ENCODE measurements around the gene KHDRBS1. TPM values are rescaled to one million over a fixed set of nuclear protein-coding genes. Genes with fewer than 3 reads are reported as not detected.

Gene KHDRBS1
- total and polyA plus RNA-seq, 8 donors, result 21.4 to 99.9 (median 59.0) TPM

GRCh38 chr1:32007591-32007940 lies 6.1 kb upstream of the KHDRBS1 start:
- Histone ChIP-seq H3K9me3 (no peaks in the 10 kb centered on the region), H3K4me1 (peaks cover 0 to 2% (median under 1%) of the 10 kb centered on the region in 4 donors), H3K36me3 (no peaks in the 10 kb centered on the region), H3K27me3 (no peaks in the 10 kb centered on the region), H3K4me3 (no peak overlapping the region), H3K27ac (no peak overlapping the region)
- DNase-seq, result no peak
- WGBS, 5 donors, result 78 to 90% (median 83%) methylated on average over 1 of the region's 1 CpG
- no peak for TF ChIP-seq POLR2AphosphoS5 (IDR thresholded peaks at IDR 0.05)
- intact Hi-C loops (cut with DNase I; ENCODE audit: low total_unique reads), result no loop called here

DNA sequence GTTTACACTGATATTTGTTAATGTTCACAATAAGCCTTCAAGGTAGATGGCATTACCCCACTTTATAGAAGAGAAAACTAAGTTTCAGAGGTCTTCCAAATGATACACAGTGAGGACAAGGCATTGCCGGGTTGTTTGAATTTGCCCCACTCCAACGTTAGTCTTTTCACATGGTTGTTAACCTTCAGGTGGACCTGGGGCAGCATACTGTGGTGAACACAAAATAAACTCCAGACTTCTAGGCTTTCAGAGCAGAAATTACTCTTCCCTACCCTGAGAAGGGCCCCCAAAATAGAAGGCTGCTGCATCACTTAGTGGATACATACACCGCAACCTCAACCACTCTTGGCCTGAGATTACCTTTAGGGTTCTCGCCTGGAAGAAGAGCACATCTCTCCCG lies 3.4 kb upstream of the KHDRBS1 start:
- TF ChIP-seq POLR2A (IDR thresholded peaks at IDR 0.05), result no peak
- TF ChIP-seq EP300 (IDR thresholded peaks at IDR 0.05), result no peak
- no peak for TF ChIP-seq CTCF (IDR thresholded peaks at IDR 0.05)
- TF ChIP-seq POLR2AphosphoS5 (IDR thresholded peaks at IDR 0.05), result no peak
- Histone ChIP-seq H3K27me3 (no peaks in the 10 kb centered on the region), H3K4me1 (peaks cover 0 to 12% (median 8%) of the 10 kb centered on the region in 4 donors), H3K27ac (no peak overlapping the region), H3K4me3 (no peak overlapping the region), H3K9me3 (no peaks in the 10 kb centered on the region), H3K36me3 (no peaks in the 10 kb centered on the region)
- 80 to 92% (median 83%) methylated on average over 5 of the region's 5 CpGs for WGBS, 5 donors
- intact Hi-C loops (cut with DNase I; ENCODE audit: low total_unique reads), result loop anchor here (10.0 kb wide), 1 partner anchor 55 kb away; no protein-coding TSS in a partner anchor
- DNase-seq, result no peak

DNA sequence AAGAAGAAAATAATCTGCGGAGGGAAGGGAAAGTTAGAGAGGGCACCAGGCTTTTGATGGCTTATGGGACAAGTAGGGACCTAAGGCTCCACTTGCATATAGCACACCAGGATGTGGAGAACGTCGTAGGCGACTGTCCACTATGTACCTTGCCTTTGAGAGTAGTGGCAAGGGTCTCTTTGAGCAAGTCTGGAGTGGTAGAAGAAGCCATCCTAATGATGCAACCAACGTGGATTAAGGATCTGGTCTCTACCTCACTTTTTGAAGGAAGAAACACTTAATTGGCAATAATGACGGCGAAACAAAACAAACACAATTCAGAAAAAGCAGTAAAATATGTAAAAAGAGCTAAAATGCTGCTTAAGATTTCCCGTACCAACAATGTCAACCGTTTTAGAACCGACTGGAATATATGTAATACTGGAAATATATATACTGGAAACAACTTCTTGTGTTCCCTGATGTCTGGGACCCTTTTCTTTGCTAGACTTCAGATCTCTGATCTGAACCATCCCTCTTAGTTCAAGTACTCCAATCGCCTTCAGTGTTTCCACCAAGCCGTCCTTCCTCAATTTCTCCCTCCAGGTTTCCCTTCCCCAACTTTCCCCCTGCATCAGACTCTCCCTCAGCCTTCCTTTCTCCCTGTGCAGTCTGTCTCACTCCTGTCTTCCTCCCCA lies 821 bp upstream of the KHDRBS1 start:
- intact Hi-C loops (cut with DNase I; ENCODE audit: low total_unique reads), result loop anchor here (10.0 kb wide), 1 partner anchor 52 kb away; no protein-coding TSS in a partner anchor
- Histone ChIP-seq H3K36me3 (peaks cover 0 to 6% (median 0%) of the 10 kb centered on the region in 4 donors), H3K27me3 (no peaks in the 10 kb centered on the region), H3K9me3 (no peaks in the 10 kb centered on the region), H3K4me1 (peaks cover 13 to 38% (median 33%) of the 10 kb centered on the region in 4 donors), H3K27ac (peak overlapping the region; percentile 97 to 100 (median 99)), H3K4me3 (peak overlapping the region; percentile 79 to 100 (median 91))
- WGBS, 5 donors, result 51 to 57% (median 55%) methylated on average over 12 of the region's 12 CpGs
- TF ChIP-seq EP300 (IDR thresholded peaks at IDR 0.05), result no peak
- no peak for TF ChIP-seq CTCF (IDR thresholded peaks at IDR 0.05)
- TF ChIP-seq POLR2AphosphoS5 (IDR thresholded peaks at IDR 0.05), result no peak
- peak in 1 of 2 donors; percentile 23 for DNase-seq

- Histone ChIP-seq H3K27me3 (no peaks in the 10 kb centered on the region), H3K27ac (peak overlapping the region; percentile 97 to 100 (median 99)), H3K4me1 (peaks cover 28 to 53% (median 47%) of the 10 kb centered on the region in 4 donors), H3K4me3 (peak overlapping the region; percentile 79 to 100 (median 91)), H3K9me3 (no peaks in the 10 kb centered on the region), H3K36me3 (peaks cover 0 to 6% (median 0%) of the 10 kb centered on the region in 4 donors)
- peak; percentile 54 to 84 for DNase-seq
- TF ChIP-seq POLR2AphosphoS5 (IDR thresholded peaks at IDR 0.05) (no peak), POLR2A (IDR thresholded peaks at IDR 0.05) (no peak), EP300 (IDR thresholded peaks at IDR 0.05) (no peak), CTCF (IDR thresholded peaks at IDR 0.05) (no peak)
- intact Hi-C loops (cut with DNase I; ENCODE audit: low total_unique reads), result loop anchor here (10.0 kb wide), 1 partner anchor 50 kb away; no protein-coding TSS in a partner anchor
- WGBS, 5 donors, result 0% methylated on average over 30 to 55 of the region's 55 CpGs
These were observed 705 bp downstream of the KHDRBS1 start for GRCh38 chr1:32014199-32014947.

Measured in stomach (tissue), 9 donors.